HEK293 (cell line): ENCODE measurements around the gene MAU2.

ENCODE experiments used
- CTCF ChIP-seq: fragments of 450-650 bp; formaldehyde crosslinking; IDR thresholded peaks from 2 replicates; pipeline ENCODE4 v1.5.1; 2016; ENCODE audit warnings: missing biosample characterization, missing genetic modification characterization
- HOXD13 ChIP-seq: sonication (generic); formaldehyde crosslinking; IDR thresholded peaks from 2 replicates; pipeline ENCODE4 v1.8.0; 2022; ENCODE audit warnings: missing genetic modification reagents, borderline replicate concordance
- KLF10 ChIP-seq: fragments of 450-650 bp; IDR thresholded peaks from 2 replicates; pipeline ENCODE4 v1.5.1; 2018; ENCODE audit warnings: missing biosample characterization, mild to moderate bottlenecking, missing genetic modification characterization
- SALL2 ChIP-seq: fragments of 450-650 bp; formaldehyde crosslinking; IDR thresholded peaks from 2 replicates; pipeline ENCODE4 v1.5.0; 2017; ENCODE audit warnings: missing biosample characterization, mild to moderate bottlenecking, missing genetic modification characterization, borderline replicate concordance
- SCRT2 ChIP-seq: fragments of 450-650 bp; formaldehyde crosslinking; IDR thresholded peaks from 2 replicates; pipeline ENCODE4 v1.5.1; 2016; ENCODE audit warnings: missing biosample characterization, missing genetic modification characterization
- ZBTB1 ChIP-seq: fragments of 450-650 bp; formaldehyde crosslinking; IDR thresholded peaks from 2 replicates; pipeline ENCODE4 v1.5.1; 2016; ENCODE audit warnings: missing biosample characterization, missing genetic modification characterization
- ZFP37 ChIP-seq: fragments of 450-650 bp; formaldehyde crosslinking; IDR thresholded peaks from 2 replicates; pipeline ENCODE4 v1.5.1; 2016; ENCODE audit warnings: missing biosample characterization, missing genetic modification characterization
- ZNF274 ChIP-seq, 2 experiments: fragments of 200-500 bp in 1 of 2; fragments of 450-650 bp in 1 of 2; sonication (Bioruptor generic) in 1 of 2; formaldehyde crosslinking in 1 of 2; IDR thresholded peaks; 2 replicates each; pipeline versions ENCODE4 v1.5.1 to v1.6.1; 2014 to 2016; ENCODE audit warnings: borderline replicate concordance in 1 of 2, inconsistent platforms in 1 of 2, low read length in 1 of 2, missing biosample characterization in 1 of 2, missing genetic modification characterization in 1 of 2
- ZNF704 ChIP-seq: fragments of 450-650 bp; formaldehyde crosslinking; IDR thresholded peaks from 2 replicates; pipeline ENCODE4 v1.5.1; 2016; ENCODE audit warnings: missing biosample characterization, missing genetic modification characterization
- ZNF837 ChIP-seq: fragments of 450-650 bp; formaldehyde crosslinking; IDR thresholded peaks from 2 replicates; pipeline ENCODE4 v1.5.1; 2016; ENCODE audit warnings: missing biosample characterization, missing genetic modification characterization

- TF ChIP-seq ZNF274 (IDR thresholded peaks at IDR 0.05; ENCODE audit: low read length) (no peak), ZNF274 (tag by site-specific recombination; IDR thresholded peaks at IDR 0.05; ENCODE audit: borderline replicate concordance) (no peak), ZFP37 (tag by site-specific recombination) (no peak), KLF10 (tag by site-specific recombination) (no peak), CTCF (tag by site-specific recombination) (no peak), HOXD13 (CRISPR knock-in tag) (no peak), SALL2 (tag by site-specific recombination) (no peak), ZNF704 (tag by site-specific recombination) (no peak), SCRT2 (tag by site-specific recombination) (no peak), ZNF837 (no peak), ZBTB1 (tag by site-specific recombination) (no peak)
These were observed 44.2 kb upstream of the MAU2 start for GRCh38 chr19:19276386-19276785.
